Renal cortical epithelial cell (primary cell): ENCODE data around the gene EFNB2. TPM values are rescaled to one million over a fixed set of nuclear protein-coding genes. Genes with fewer than 3 reads are reported as not detected.

ENCODE experiments used
- DNase-seq: peaks from one replicate; pipeline ENCODE4 v3.0.0-alpha.2; 2011; ENCODE audit warnings: low read depth
- total RNA-seq: library from RNA; depleted of rRNA; stranded (reverse); fragments of >200 nt; gene quantifications from 2 replicates; pipeline ENCODE4 v1.2.3, GENCODE V29; 2014

EFNB2 gene
- total RNA-seq, 1 donor from 2014 or later = 31.0 TPM

GRCh38 chr13:106500445-106500844 lies 35.0 kb downstream of the EFNB2 start:
- DNase-seq = no peak

DNA sequence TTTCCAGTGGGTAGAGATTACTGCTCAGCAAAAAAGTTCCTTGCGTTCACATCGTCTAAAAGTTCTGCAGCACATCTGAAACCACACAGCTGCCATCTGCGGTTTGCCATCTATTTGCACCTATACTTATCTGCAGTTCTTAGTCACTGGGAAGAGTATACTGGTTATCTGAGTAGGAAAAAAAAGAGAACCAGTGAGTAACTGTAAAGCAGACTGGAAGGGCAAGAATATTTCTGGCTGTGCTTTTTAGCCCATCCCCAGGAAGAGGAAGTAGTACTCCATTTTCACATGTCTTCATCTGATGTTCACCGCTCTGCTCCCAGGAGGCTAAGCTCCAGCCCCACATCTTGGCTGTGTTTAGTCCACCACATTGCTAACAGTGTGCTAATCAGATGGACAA lies 35.6 kb downstream of the EFNB2 start:
- DNase-seq = no peak

DNA sequence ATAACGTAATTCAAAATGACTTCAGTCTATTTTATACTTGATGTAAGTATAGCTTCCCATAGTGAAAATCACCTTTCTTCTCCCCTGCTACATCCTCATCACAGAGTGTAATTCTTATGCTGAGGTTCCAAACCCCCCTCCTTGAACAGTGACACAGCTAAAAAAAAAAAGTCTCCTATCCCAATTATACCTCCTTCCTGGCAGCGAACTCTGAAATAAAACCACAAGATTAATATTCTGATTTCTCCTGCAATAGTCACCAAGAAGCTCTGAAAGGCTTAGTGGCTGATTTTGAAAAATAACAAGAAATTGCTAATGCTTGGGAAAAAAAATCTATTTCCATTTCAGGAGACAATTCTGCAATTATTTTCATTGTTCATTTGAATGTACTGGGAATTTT lies 36.3 kb downstream of the EFNB2 start:
- no peak for DNase-seq

DNA sequence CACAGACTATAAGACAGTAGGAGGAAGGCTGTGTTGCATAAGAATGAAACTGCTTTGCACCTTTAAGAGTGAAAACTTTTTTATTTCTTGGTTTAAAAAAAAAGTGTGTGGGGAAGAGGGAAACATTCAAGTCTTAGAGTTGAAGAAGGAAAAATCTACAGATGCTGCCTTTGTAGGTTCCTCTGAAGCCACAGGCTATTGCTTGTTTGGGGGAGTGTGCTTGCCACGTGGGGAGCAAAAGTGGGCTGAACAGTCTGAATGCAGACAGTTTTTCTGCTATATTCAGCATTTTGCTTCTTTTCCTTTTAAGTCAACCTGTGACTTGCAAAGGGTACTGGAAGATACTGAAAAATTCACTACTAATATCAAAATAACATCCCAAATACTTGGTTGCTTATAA lies 36.9 kb downstream of the EFNB2 start:
- DNase-seq = no peak

- DNase-seq = no peak
Observed at GRCh38 chr13:106498158-106498557, 37.3 kb downstream of the EFNB2 start.

GRCh38 chr13:106497079-106497478 lies 38.4 kb downstream of the EFNB2 start:
- no peak for DNase-seq

GRCh38 chr13:106496072-106496997 lies 39.1 kb downstream of the EFNB2 start:
- no peak for DNase-seq

GRCh38 chr13:106494936-106495335 lies 40.5 kb downstream of the EFNB2 start:
- DNase-seq = no peak

GRCh38 chr13:106494506-106494905 lies 41.0 kb downstream of the EFNB2 start:
- no peak for DNase-seq

- DNase-seq = no peak
Observed at GRCh38 chr13:106493533-106494220, 41.8 kb downstream of the EFNB2 start.

GRCh38 chr13:106492588-106493475 lies 42.6 kb downstream of the EFNB2 start:
- no peak for DNase-seq

- no peak for DNase-seq
Observed at GRCh38 chr13:106491928-106492587, 43.4 kb downstream of the EFNB2 start.

GRCh38 chr13:106491463-106491862 lies 44.0 kb downstream of the EFNB2 start:
- no peak for DNase-seq

GRCh38 chr13:106490569-106491321 lies 44.7 kb downstream of the EFNB2 start:
- DNase-seq = no peak

DNA sequence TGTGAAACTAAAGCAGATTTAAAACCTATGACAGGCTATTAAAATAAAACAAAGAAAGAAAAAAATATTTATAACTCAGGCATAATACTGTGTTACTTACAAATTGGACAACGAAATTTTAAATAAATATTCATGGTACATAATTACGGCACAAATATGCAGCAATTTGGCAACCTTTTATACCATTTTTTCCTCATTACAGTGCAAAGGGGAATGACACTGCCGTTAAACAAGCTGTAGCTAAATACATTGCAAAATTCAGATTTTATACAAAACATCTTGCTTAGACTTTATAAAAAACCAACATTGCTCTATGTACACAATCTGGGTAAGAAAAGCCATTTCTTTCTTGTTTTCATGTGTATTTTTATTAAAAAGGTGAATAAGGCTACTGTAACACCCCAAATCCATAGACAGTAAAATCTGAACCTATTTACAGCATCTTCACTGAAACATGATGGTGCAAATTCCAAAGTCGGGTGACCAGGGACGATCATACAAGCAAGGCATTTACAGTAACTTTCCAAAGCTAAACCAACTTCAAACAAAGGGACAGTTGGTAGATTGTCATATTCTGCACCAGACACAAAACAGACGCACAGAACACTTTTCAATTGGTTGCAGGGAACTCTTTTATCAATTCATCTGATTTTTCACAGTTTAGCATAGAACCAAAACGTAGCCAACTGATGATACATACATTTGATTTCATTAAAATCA lies 45.5 kb downstream of the EFNB2 start:
- DNase-seq = no peak

GRCh38 chr13:106488686-106489085 lies 46.8 kb downstream of the EFNB2 start:
- DNase-seq = no peak

- DNase-seq = no peak
Observed at GRCh38 chr13:106488076-106488475, 47.4 kb downstream of the EFNB2 start.

GRCh38 chr13:106487129-106487528 lies 48.3 kb downstream of the EFNB2 start:
- no peak for DNase-seq

DNA sequence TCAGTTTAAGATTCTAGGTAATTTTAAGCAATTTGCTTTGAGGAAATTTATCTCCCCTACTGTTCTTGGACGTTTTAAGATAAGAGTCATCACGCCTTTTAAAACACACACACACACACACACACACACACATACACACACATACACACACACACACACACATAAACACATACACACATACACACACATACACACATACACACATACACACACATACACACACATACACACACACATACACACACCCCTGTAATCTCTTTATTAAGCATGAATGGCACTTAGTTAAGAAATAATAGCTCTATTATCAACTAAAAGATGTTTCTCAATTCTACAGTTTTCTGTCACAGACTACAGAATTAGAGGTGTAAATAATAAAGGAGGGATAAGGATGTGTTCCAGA lies 49.2 kb downstream of the EFNB2 start:
- DNase-seq = no peak

GRCh38 chr13:106484537-106485193 lies 50.8 kb downstream of the EFNB2 start:
- DNase-seq = no peak
